CD14-positive monocyte (primary cell): ENCODE data around the gene SEC22A. TPM values are rescaled to one million over a fixed set of nuclear protein-coding genes. Genes with fewer than 3 reads are reported as not detected.

Source experiments
- DNase-seq, 3 donors: peaks; one replicate each; pipeline ENCODE4 v3.0.0-alpha.2; 2011 to 2022
- H2AFZ ChIP-seq: 2 replicates; pipeline ENCODE4 v1.6.0; 2012; ENCODE audit warnings: mild to moderate bottlenecking, low read depth, low read length, inconsistent platforms; ENCODE audit not compliant: insufficient read depth, poor library complexity, severe bottlenecking
- H3K27ac ChIP-seq, 2 donors: 1 replicate in 1 of 2; 2 replicates in 1 of 2; pipeline ENCODE4 v1.5.1; 2012 to 2013; ENCODE audit warnings: low read length in 2 of 2, control low read depth in 1 of 2, inconsistent platforms in 1 of 2, low read depth in 1 of 2, mild to moderate bottlenecking in 1 of 2
- H3K27me3 ChIP-seq, 2 donors: one replicate each; pipeline versions ENCODE4 v1.6.0 to v1.6.1; 2011 to 2013; ENCODE audit warnings: low read length in 2 of 2; ENCODE audit not compliant: control insufficient read depth in 2 of 2, insufficient read depth in 2 of 2
- H3K36me3 ChIP-seq, 2 donors: replicated peaks in 1 of 2; 1 replicate in 1 of 2; 2 replicates in 1 of 2; pipeline versions ENCODE4 v1.5.1 to v1.6.1; 2012 to 2013; ENCODE audit warnings: low read length in 2 of 2, control low read depth in 1 of 2, inconsistent platforms in 1 of 2, mild to moderate bottlenecking in 1 of 2; ENCODE audit not compliant: insufficient read depth in 2 of 2, control insufficient read depth in 1 of 2
- H3K4me1 ChIP-seq, 2 donors: 1 replicate in 1 of 2; 2 replicates in 1 of 2; pipeline versions ENCODE4 v1.5.1 to v1.6.1; 2012 to 2013; ENCODE audit warnings: low read length in 2 of 2, control low read depth in 1 of 2, inconsistent platforms in 1 of 2, mild to moderate bottlenecking in 1 of 2, moderate library complexity in 1 of 2; ENCODE audit not compliant: insufficient read depth in 2 of 2, control insufficient read depth in 1 of 2
- H3K4me2 ChIP-seq: replicated peaks from 2 replicates; pipeline ENCODE3; 2012; ENCODE audit warnings: low read length, moderate library complexity, mild to moderate bottlenecking; ENCODE audit not compliant: poor library complexity, severe bottlenecking; ENCODE audit errors: extremely low read depth
- H3K4me3 ChIP-seq, 3 experiments: fragments of 200-600 bp in 1 of 3; sonication (generic) in 1 of 3; replicated peaks in 1 of 3; 1 replicate in 2 of 3; 2 replicates in 1 of 3; pipeline ENCODE4 v1.5.1; 2011 to 2013; ENCODE audit warnings: low read length in 3 of 3, mild to moderate bottlenecking in 3 of 3, control low read depth in 2 of 3, low read depth in 2 of 3, inconsistent platforms in 1 of 3, moderate library complexity in 1 of 3
- H3K79me2 ChIP-seq: 2 replicates; pipeline ENCODE4 v1.6.0; 2012; ENCODE audit warnings: mild to moderate bottlenecking, control low read depth, inconsistent platforms, low read length, moderate library complexity; ENCODE audit not compliant: insufficient read depth
- H3K9ac ChIP-seq: 2 replicates; pipeline ENCODE4 v1.6.0; 2017; ENCODE audit warnings: low read length, mild to moderate bottlenecking; ENCODE audit not compliant: insufficient read depth, poor library complexity, severe bottlenecking
- H3K9me3 ChIP-seq, 2 donors: replicated peaks in 1 of 2; 1 replicate in 1 of 2; 2 replicates in 1 of 2; pipeline versions ENCODE4 v1.5.1 to v1.6.1; 2012 to 2013; ENCODE audit warnings: low read length in 2 of 2, control low read depth in 1 of 2; ENCODE audit not compliant: control insufficient read depth in 1 of 2, insufficient read depth in 1 of 2
- H4K20me1 ChIP-seq: 2 replicates; pipeline ENCODE4 v1.6.0; 2012; ENCODE audit warnings: mild to moderate bottlenecking, low read length, control low read depth, moderate library complexity; ENCODE audit not compliant: insufficient read depth
- H3K27ac Mint-ChIP-seq, 7 donors: one replicate each; pipeline ENCODE4 v1.8.0; 2020; ENCODE audit warnings: mild to moderate bottlenecking in 7 of 7, mixed read lengths in 7 of 7, moderate library complexity in 6 of 7, inconsistent platforms in 2 of 7
- H3K27me3 Mint-ChIP-seq, 3 donors: one replicate each; pipeline ENCODE4 v1.8.0; 2021 to 2022; ENCODE audit warnings: low read depth in 3 of 3, mild to moderate bottlenecking in 3 of 3, mixed read lengths in 3 of 3, moderate library complexity in 3 of 3, inconsistent platforms in 1 of 3
- H3K36me3 Mint-ChIP-seq, 2 donors: one replicate each; pipeline ENCODE4 v1.8.0; 2020; ENCODE audit warnings: mixed read lengths in 2 of 2, inconsistent platforms in 1 of 2, mild to moderate bottlenecking in 1 of 2
- H3K4me1 Mint-ChIP-seq: one replicate; pipeline ENCODE4 v1.8.0; 2020; ENCODE audit warnings: mild to moderate bottlenecking, mixed read lengths
- H3K4me3 Mint-ChIP-seq, 2 donors: one replicate each; pipeline ENCODE4 v1.8.0; 2020; ENCODE audit warnings: mild to moderate bottlenecking in 2 of 2, mixed read lengths in 2 of 2, moderate library complexity in 1 of 2
- H3K9me3 Mint-ChIP-seq, 7 donors: one replicate each; pipeline ENCODE4 v1.8.0; 2020 to 2022; ENCODE audit warnings: mixed read lengths in 7 of 7, mild to moderate bottlenecking in 6 of 7, moderate library complexity in 6 of 7, inconsistent platforms in 2 of 7
- CTCF ChIP-seq: fragments of 200-600 bp; IDR thresholded peaks from one replicate; pipeline ENCODE4 v1.8.0; 2022; ENCODE audit warnings: antibody characterized with exemption, mild to moderate bottlenecking
- WGBS: methylation state at CpG from one replicate; pipeline ENCODE4 v1.1.5; 2013; ENCODE audit warnings: missing lambda C conversion rate; ENCODE audit not compliant: insufficient coverage; 5-methylcytosine and 5-hydroxymethylcytosine counted together
- intact Hi-C, 2 donors: fragments of 100-400 bp; cut with micrococcal nuclease; formaldehyde crosslinking; loops; one replicate each; pipeline versions ENCODE4 v1.15.0 to v1.15.1; 2023
- polyA plus RNA-seq, 3 donors: library from polyadenylated mRNA; depleted of rRNA in 1 of 3; unstranded in 2 of 3; stranded (reverse) in 1 of 3; fragments of 300-500 nt in 2 of 3; fragments of >200 nt in 1 of 3; fragmentation: Illumina TruSeq in 2 of 3; gene quantifications; 1 replicate in 2 of 3; 2 replicates in 1 of 3; pipeline ENCODE4 v1.2.3, GENCODE V29; 2012 to 2021

Gene SEC22A
- polyA plus RNA-seq, 3 donors = 6.4 to 11.0 (median 8.8) TPM

- no peak overlapping the region for H3K27ac Mint-ChIP-seq
- Histone ChIP-seq H3K27ac (no peak overlapping the region), H4K20me1 (no peaks in the 10 kb centered on the region), H3K9me3 (no peaks in the 10 kb centered on the region), H3K4me2 (no peak overlapping the region), H3K4me1 (no peaks in the 10 kb centered on the region), H3K36me3 (no peaks in the 10 kb centered on the region), H3K79me2 (no peaks in the 10 kb centered on the region), H3K9ac (no peak overlapping the region), H3K4me3 (no peak overlapping the region), H2AFZ (no peak overlapping the region), H3K27me3 (no peaks in the 10 kb centered on the region)
- 96% methylated on average over 6 of the region's 15 CpGs for WGBS
- no peak for DNase-seq
- H3K4me3 Mint-ChIP-seq = no peak overlapping the region
- TF ChIP-seq CTCF = no peak
- peaks cover 2% of the 10 kb centered on the region for H3K4me1 Mint-ChIP-seq
- H3K27me3 Mint-ChIP-seq = peaks cover 2 to 7% (median 5%) of the 10 kb centered on the region in 3 donors
- no peaks in the 10 kb centered on the region for H3K36me3 Mint-ChIP-seq
- intact Hi-C loops = no loop called here
- H3K9me3 Mint-ChIP-seq = peaks cover 0 to 4% (median 0%) of the 10 kb centered on the region in 7 donors
These were observed 102.3 kb downstream of the SEC22A start for GRCh38 chr3:123303976-123304560.

GRCh38 chr3:123305192-123305591 is 103.4 kb downstream of the SEC22A start:
- no peak overlapping the region for H3K27ac ChIP-seq
- no peak overlapping the region for H3K4me3 Mint-ChIP-seq
- H3K79me2 ChIP-seq = no peaks in the 10 kb centered on the region
- no peak overlapping the region for H2AFZ ChIP-seq
- H3K27me3 Mint-ChIP-seq = peaks cover 2 to 5% (median 3%) of the 10 kb centered on the region in 3 donors
- H3K9ac ChIP-seq = no peak overlapping the region
- TF ChIP-seq CTCF = no peak
- no peak for DNase-seq
- H3K9me3 ChIP-seq = no peaks in the 10 kb centered on the region
- H3K27me3 ChIP-seq = no peaks in the 10 kb centered on the region
- H3K36me3 ChIP-seq = no peaks in the 10 kb centered on the region
- 71% methylated on average over 1 of the region's 2 CpGs for WGBS
- no peaks in the 10 kb centered on the region for H4K20me1 ChIP-seq
- H3K27ac Mint-ChIP-seq = no peak overlapping the region
- no peaks in the 10 kb centered on the region for H3K36me3 Mint-ChIP-seq
- no peaks in the 10 kb centered on the region for H3K4me1 Mint-ChIP-seq
- no peak overlapping the region for H3K4me3 ChIP-seq
- H3K9me3 Mint-ChIP-seq = peaks cover 0 to 4% (median 0%) of the 10 kb centered on the region in 7 donors
- no peak overlapping the region for H3K4me2 ChIP-seq
- no peaks in the 10 kb centered on the region for H3K4me1 ChIP-seq
- intact Hi-C loops = no loop called here
